A673 (cell line): Measurements from ENCODE around the gene RTBDN. TPM values are rescaled to one million over a fixed set of nuclear protein-coding genes. Genes with fewer than 3 reads are reported as not detected.

Source experiments
- BruUV-seq: library from RNA; stranded (reverse); fragments of 400-500 nt; replicated peaks from 2 replicates; lab custom pipeline; 2021; lab: Mats Ljungman, UMichigan
- CTCF ChIA-PET: fragments of 300-600 bp; sonication (Branson Sonifier 250); formaldehyde crosslinking; loops from one replicate; lab custom pipeline; 2022; ENCODE audit warnings: antibody characterized with exemption; lab: Charles Lee
- POLR2A ChIA-PET: fragments of 300-600 bp; sonication (Branson Sonifier 250); formaldehyde crosslinking; loops from one replicate; lab custom pipeline; 2022; ENCODE audit warnings: antibody characterized with exemption; ENCODE audit not compliant: low non-redundant PET; lab: Charles Lee
- DNase-seq: peaks from one replicate; pipeline ENCODE4 v3.0.0-alpha.2; 2015; ENCODE audit warnings: low spot score
- H3K27ac ChIP-seq: fragments of 200-600 bp; sonication (generic); 2 replicates; pipeline ENCODE4 v1.5.1; 2016; ENCODE audit warnings: mixed run types, low read depth, mild to moderate bottlenecking, mixed read lengths, antibody characterized with exemption, low read length; ENCODE audit not compliant: poor library complexity, severe bottlenecking
- H3K27me3 ChIP-seq: fragments of 200-600 bp; sonication (generic); replicated peaks from 2 replicates; pipeline ENCODE4 v1.6.1; 2017; ENCODE audit warnings: mixed run types, low read depth, mild to moderate bottlenecking, mixed read lengths, antibody characterized with exemption, low read length; ENCODE audit not compliant: insufficient read depth, poor library complexity
- H3K36me3 ChIP-seq: fragments of 200-600 bp; sonication (generic); 2 replicates; pipeline ENCODE4 v1.6.1; 2016; ENCODE audit warnings: mixed run types, mild to moderate bottlenecking, mixed read lengths, antibody characterized with exemption, low read length; ENCODE audit not compliant: insufficient read depth, poor library complexity, severe bottlenecking
- H3K4me1 ChIP-seq: fragments of 200-600 bp; sonication (generic); 2 replicates; pipeline ENCODE4 v1.6.1; 2017; ENCODE audit warnings: mixed run types, mild to moderate bottlenecking, mixed read lengths, antibody characterized with exemption, low read length; ENCODE audit not compliant: insufficient read depth, poor library complexity, severe bottlenecking
- H3K4me3 ChIP-seq: fragments of 200-600 bp; sonication (generic); 2 replicates; pipeline ENCODE4 v1.5.1; 2016; ENCODE audit warnings: low read depth, mixed run types, mild to moderate bottlenecking, mixed read lengths, low read length; ENCODE audit not compliant: poor library complexity, severe bottlenecking
- H3K9me3 ChIP-seq: fragments of 200-600 bp; sonication (generic); 2 replicates; pipeline ENCODE4 v1.6.1; 2016; ENCODE audit warnings: mixed run types, low read depth, mild to moderate bottlenecking, mixed read lengths, antibody characterized with exemption, low read length; ENCODE audit not compliant: poor library complexity, severe bottlenecking
- EZH2 ChIP-seq: fragments of 200-600 bp; sonication (generic); IDR thresholded peaks from 2 replicates; pipeline ENCODE4 v1.6.1; 2017; ENCODE audit warnings: borderline replicate concordance, low read depth, mild to moderate bottlenecking, mixed read lengths, antibody characterized with exemption, low read length; ENCODE audit not compliant: poor library complexity, severe bottlenecking
- intact Hi-C: fragments of 100-400 bp; cut with micrococcal nuclease; formaldehyde crosslinking; loops from one replicate; pipeline ENCODE4 v1.10.0; 2022; ENCODE audit not compliant: unreplicated experiment
- total RNA-seq: library from RNA; stranded (reverse); gene quantifications from 2 replicates; pipeline ENCODE4 v1.2.3, GENCODE V29; 2021
- TF ChIP-seq, protein P1 (sequence below): fragments of 300-800, 200-600 bp; sonication (generic); conservative IDR thresholded peaks from 2 replicates; pipeline ENCODE4 v1.5.1; 2017; ENCODE audit warnings: low read depth, mild to moderate bottlenecking, antibody characterized with exemption, low read length, moderate library complexity, mixed read lengths

RTBDN gene
- total RNA-seq, 1 experiment from 2014 or later = not detected

DNA sequence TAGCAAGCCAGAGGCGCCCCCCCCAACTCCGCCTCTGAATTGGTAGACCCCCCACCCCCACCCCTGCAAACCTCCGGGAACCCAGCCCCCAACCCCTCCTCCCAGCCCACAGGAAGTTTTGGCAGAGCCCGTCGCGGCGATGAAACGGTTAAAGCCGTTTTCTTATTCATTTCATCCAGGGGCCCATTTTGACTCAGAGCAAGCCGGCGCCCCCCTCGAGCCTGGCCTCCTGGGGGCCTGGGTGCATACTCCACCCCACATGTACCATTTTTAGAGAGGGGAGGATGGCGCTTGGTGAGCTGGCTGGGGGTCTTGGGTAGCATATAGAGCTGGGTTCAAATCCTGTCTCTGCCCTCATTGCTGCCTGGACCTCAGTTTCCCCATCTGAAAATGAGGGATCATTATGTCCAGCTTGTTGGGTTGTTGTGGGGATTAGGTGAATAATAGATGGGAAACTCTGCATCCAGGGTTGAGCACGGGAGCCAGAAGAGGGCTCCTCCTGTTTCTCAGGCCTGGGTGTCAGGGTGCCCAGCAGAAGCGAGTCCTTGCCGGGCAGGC is 51.0 kb downstream of the RTBDN start:
- peak overlapping the region; percentile 96 for H3K27ac ChIP-seq
- ChIA-PET CTCF (interaction anchor here (0.5 to 1.0 kb wide), 2 partner anchors 17 to 63 kb away, joined by 3 to 5 read pairs; no protein-coding TSS in a partner anchor), POLR2A (no interaction called here)
- peaks cover 51% of the 10 kb centered on the region for H3K4me1 ChIP-seq
- H3K4me3 ChIP-seq = peak overlapping the region; percentile 57
- intact Hi-C loops = no loop called here
- H3K9me3 ChIP-seq = no peaks in the 10 kb centered on the region
- no TSS peak for BruUV-seq
- TF ChIP-seq, protein P1, sequence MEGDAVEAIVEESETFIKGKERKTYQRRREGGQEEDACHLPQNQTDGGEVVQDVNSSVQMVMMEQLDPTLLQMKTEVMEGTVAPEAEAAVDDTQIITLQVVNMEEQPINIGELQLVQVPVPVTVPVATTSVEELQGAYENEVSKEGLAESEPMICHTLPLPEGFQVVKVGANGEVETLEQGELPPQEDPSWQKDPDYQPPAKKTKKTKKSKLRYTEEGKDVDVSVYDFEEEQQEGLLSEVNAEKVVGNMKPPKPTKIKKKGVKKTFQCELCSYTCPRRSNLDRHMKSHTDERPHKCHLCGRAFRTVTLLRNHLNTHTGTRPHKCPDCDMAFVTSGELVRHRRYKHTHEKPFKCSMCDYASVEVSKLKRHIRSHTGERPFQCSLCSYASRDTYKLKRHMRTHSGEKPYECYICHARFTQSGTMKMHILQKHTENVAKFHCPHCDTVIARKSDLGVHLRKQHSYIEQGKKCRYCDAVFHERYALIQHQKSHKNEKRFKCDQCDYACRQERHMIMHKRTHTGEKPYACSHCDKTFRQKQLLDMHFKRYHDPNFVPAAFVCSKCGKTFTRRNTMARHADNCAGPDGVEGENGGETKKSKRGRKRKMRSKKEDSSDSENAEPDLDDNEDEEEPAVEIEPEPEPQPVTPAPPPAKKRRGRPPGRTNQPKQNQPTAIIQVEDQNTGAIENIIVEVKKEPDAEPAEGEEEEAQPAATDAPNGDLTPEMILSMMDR = no peak
- no peak for TF ChIP-seq EZH2
- no peaks in the 10 kb centered on the region for H3K27me3 ChIP-seq
- no peak for DNase-seq
- no peaks in the 10 kb centered on the region for H3K36me3 ChIP-seq

DNA sequence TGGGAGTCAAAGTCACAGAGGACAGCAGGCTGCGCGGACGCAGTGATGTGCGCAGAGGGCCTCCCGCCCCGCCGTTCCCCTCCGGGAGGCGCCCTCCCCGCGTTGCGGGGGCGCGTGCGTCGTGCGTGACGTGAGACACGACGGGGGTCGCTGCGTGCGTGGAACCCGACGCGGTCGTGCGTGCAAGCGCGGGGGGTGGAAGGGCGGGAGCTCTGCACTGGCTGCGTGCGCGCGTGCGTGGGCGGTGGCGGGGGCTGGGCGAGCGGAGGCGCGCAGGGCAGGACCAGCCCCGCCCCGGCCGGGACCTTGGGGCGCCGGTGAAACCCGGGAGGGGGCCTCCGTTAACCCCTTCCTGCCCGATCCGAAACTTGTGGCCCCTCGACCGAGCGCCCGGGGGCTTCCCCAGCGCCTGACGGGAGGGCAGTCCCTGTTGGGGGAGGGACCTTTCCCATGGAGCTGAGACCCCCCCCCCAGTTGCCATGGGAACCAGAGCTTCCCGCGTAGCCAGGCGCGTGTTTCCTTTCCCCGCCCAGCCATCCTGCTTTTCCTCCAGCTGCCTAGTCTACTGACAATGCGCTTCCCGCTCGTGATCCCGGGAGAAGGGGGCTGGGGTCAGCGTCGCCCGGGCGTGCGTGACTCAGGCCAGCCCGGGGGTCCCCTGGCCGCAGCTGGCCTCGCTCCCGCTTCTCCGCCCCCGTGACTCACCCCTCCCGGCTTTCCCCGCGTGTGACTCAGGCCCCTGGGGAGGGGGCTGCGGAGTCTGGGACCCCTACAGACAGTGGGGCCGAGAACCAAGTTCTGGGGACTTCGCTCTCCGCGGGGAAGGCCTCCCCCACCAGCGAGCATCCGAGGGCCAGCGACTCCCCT is 51.7 kb downstream of the RTBDN start:
- peak; percentile 86 for DNase-seq
- H3K9me3 ChIP-seq = no peaks in the 10 kb centered on the region
- intact Hi-C loops = no loop called here
- ChIA-PET POLR2A (no interaction called here), CTCF (interaction anchor here (0.5 to 1.0 kb wide), 4 partner anchors 15 to 64 kb away, joined by 3 to 5 read pairs (median 4); no protein-coding TSS in a partner anchor)
- peak overlapping the region; percentile 57 for H3K4me3 ChIP-seq
- H3K36me3 ChIP-seq = no peaks in the 10 kb centered on the region
- no TSS peak for BruUV-seq
- H3K4me1 ChIP-seq = peaks cover 49% of the 10 kb centered on the region
- H3K27ac ChIP-seq = peak overlapping the region; percentile 96
- no peak for TF ChIP-seq EZH2
- TF ChIP-seq, protein P1 = 0 out of 2 replicates have a peak, but pooled peaks have one; percentile 33
- no peaks in the 10 kb centered on the region for H3K27me3 ChIP-seq

DNA sequence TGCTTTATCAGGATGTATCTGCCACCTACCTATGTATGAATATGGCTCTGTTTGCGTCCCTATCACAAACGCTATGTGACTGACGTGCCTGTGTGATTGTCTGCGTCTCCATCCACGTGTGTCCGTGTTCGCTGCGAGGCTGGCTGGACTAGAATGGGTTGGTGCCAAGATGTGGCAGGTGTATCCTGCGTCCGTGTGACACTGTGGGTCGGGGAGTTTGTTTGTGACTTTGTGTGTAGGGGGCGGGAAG is 52.3 kb downstream of the RTBDN start:
- Histone ChIP-seq H3K27me3 (no peaks in the 10 kb centered on the region), H3K4me3 (peak overlapping the region; percentile 57), H3K27ac (peak overlapping the region; percentile 96), H3K36me3 (no peaks in the 10 kb centered on the region), H3K9me3 (no peaks in the 10 kb centered on the region), H3K4me1 (peaks cover 49% of the 10 kb centered on the region)
- CTCF ChIA-PET = interaction anchor here (0.6 to 1.0 kb wide), 3 partner anchors 15 to 22 kb away, joined by 3 to 5 read pairs (median 3); no protein-coding TSS in a partner anchor
- TF ChIP-seq, protein P1 = no peak
- TF ChIP-seq EZH2 = no peak
- intact Hi-C loops = no loop called here
- DNase-seq = no peak
- POLR2A ChIA-PET = no interaction called here
- no TSS peak for BruUV-seq
